ENCODE data around the gene DENND2C. TPM values are rescaled to one million over a fixed set of nuclear protein-coding genes. Genes with fewer than 3 reads are reported as not detected.

Gene DENND2C
- total RNA-seq, 2 donors from 2014 or later: 2.9 to 10.6 TPM

DNA sequence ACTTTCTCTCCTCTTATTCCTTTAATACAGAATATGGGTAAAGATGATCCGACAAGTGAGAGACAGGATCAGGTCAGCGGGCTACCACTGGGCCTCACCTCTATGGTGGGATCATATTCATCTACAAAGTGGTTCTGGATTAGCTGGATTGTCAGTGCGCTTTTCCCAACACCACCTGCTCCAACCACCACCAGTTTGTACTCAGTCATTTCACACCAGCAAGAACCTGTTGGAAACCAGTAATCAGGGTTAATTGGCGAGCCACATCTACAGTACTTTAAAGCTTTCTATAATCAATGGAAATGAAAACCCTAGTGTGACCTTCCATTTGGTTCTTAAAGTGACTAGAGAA is 46.1 kb upstream of the DENND2C start:
- WGBS: 35% methylated on average over 4 of the region's 4 CpGs
- H3K4me1 ChIP-seq (replicated peaks): no peaks in the 10 kb centered on the region

DNA sequence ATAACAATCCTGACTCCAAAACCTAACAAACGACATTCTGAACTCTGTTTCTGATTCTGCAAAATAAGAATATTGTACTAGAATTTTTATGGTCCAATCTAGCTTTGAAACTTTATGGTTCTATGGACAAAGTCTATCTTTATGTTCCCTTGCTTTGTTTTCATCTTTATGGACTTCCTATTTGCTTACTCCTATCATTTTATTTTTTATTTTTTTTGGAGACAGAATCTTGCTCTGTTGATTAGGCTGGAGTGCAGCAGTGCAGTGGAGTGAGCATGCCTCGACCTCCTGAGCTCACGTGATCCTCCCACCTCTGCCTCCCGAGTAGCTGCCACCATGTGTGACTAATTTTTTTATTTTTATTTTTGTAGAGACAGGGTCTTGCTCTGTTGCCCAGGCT is 43.1 kb upstream of the DENND2C start:
- DNase-seq (ENCODE audit: low spot score): no peak
- Histone ChIP-seq H3K27me3 (replicated peaks; ENCODE audit: insufficient read depth) (no peaks in the 10 kb centered on the region), H3K9me3 (no peaks in the 10 kb centered on the region), H3K4me1 (replicated peaks) (no peaks in the 10 kb centered on the region), H3K27ac (no peak overlapping the region), H3K36me3 (peaks cover 0 to under 1% of the 10 kb centered on the region in 2 donors), H3K4me3 (no peak overlapping the region)
- intact Hi-C loops (cut with DNase I): no loop called here
- no peak for TF ChIP-seq POLR2AphosphoS5 (IDR thresholded peaks at IDR 0.05)
- TF ChIP-seq POLR2A (IDR thresholded peaks at IDR 0.05): no peak
- TF ChIP-seq, protein P1, sequence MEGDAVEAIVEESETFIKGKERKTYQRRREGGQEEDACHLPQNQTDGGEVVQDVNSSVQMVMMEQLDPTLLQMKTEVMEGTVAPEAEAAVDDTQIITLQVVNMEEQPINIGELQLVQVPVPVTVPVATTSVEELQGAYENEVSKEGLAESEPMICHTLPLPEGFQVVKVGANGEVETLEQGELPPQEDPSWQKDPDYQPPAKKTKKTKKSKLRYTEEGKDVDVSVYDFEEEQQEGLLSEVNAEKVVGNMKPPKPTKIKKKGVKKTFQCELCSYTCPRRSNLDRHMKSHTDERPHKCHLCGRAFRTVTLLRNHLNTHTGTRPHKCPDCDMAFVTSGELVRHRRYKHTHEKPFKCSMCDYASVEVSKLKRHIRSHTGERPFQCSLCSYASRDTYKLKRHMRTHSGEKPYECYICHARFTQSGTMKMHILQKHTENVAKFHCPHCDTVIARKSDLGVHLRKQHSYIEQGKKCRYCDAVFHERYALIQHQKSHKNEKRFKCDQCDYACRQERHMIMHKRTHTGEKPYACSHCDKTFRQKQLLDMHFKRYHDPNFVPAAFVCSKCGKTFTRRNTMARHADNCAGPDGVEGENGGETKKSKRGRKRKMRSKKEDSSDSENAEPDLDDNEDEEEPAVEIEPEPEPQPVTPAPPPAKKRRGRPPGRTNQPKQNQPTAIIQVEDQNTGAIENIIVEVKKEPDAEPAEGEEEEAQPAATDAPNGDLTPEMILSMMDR (IDR thresholded peaks at IDR 0.05): no peak
- WGBS: 82% methylated on average over 4 of the region's 4 CpGs

More for the DNA sequence above, 46.1 kb upstream of the DENND2C start:
- H3K27me3 ChIP-seq (replicated peaks; ENCODE audit: insufficient read depth): no peaks in the 10 kb centered on the region
- H3K4me3 ChIP-seq: peak overlapping the region; percentile 73 to 80
- TF ChIP-seq POLR2AphosphoS5 (IDR thresholded peaks at IDR 0.05): no peak
- TF ChIP-seq, protein P1 (IDR thresholded peaks at IDR 0.05): no peak
- no peak for TF ChIP-seq POLR2A (IDR thresholded peaks at IDR 0.05)
- no peaks in the 10 kb centered on the region for H3K9me3 ChIP-seq
- H3K27ac ChIP-seq: peak overlapping the region; percentile 80 to 81
- DNase-seq (ENCODE audit: low spot score): no peak
- peaks cover 0 to 6% of the 10 kb centered on the region in 2 donors for H3K36me3 ChIP-seq
- intact Hi-C loops (cut with DNase I): loop anchor here (2.0 to 5.0 kb wide), 2 partner anchors 41 to 133 kb away; partner anchors contain the start of gene CSDE1

DNA sequence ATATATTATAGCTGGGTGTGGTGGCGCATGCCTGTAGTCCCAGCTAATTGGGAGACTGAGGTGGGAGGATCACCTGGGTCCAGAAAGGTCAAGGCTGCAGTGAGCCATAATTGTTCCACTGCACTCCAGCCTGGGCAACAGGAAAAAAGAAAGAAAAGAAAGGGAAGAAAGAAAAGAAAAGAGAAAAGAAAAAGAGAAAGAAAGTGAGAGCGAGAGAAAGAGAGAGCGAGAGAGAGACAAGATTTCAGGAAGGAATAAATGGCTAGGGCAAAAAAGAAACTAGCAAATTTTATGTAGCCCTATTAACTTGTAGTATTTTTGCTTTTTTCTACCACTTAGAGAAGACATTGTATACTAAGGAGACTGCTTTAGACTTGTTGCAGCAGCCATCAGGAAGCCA is 40.5 kb upstream of the DENND2C start:
- DNase-seq (ENCODE audit: low spot score): no peak

DNA sequence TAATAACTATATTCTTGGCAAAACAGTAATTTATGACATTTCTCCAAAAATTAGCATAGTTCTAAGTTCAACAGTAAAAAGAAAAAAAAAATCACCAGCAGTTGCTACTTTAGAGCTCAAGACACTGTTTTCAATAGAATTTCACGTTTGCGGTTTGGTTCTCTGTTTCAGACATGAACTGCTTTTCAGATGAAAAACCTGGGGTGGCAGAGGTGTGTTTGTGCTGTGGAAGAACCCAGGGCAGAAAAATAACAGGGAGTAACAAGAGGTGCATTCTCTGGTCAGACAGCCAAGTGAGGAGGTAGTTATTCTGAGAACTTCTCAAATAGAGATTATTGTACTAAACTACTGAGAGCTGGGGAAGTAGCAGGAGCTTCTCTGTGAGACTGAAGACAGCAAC is 37.8 kb upstream of the DENND2C start:
- intact Hi-C loops (cut with DNase I): no loop called here
- WGBS: 88% methylated on average over 2 of the region's 2 CpGs
- Histone ChIP-seq H3K9me3 (no peaks in the 10 kb centered on the region), H3K36me3 (peaks cover 0 to 5% of the 10 kb centered on the region in 2 donors), H3K4me3 (no peak overlapping the region), H3K27ac (no peak overlapping the region), H3K27me3 (replicated peaks; ENCODE audit: insufficient read depth) (no peaks in the 10 kb centered on the region), H3K4me1 (replicated peaks) (no peaks in the 10 kb centered on the region)
- DNase-seq (ENCODE audit: low spot score): no peak
- TF ChIP-seq, protein P1 (IDR thresholded peaks at IDR 0.05): no peak
- no peak for TF ChIP-seq POLR2A (IDR thresholded peaks at IDR 0.05)
- TF ChIP-seq POLR2AphosphoS5 (IDR thresholded peaks at IDR 0.05): no peak

More for the DNA sequence above, 40.5 kb upstream of the DENND2C start:
- no peak overlapping the region for H3K27ac ChIP-seq
- 91% methylated on average over 3 of the region's 3 CpGs for WGBS
- H3K27me3 ChIP-seq (replicated peaks; ENCODE audit: insufficient read depth): no peaks in the 10 kb centered on the region
- no peaks in the 10 kb centered on the region for H3K4me1 ChIP-seq (replicated peaks)
- no peak for TF ChIP-seq POLR2A (IDR thresholded peaks at IDR 0.05)
- TF ChIP-seq POLR2AphosphoS5 (IDR thresholded peaks at IDR 0.05): no peak
- TF ChIP-seq, protein P1 (IDR thresholded peaks at IDR 0.05): no peak
- H3K36me3 ChIP-seq: peaks cover 0 to 5% of the 10 kb centered on the region in 2 donors
- no peaks in the 10 kb centered on the region for H3K9me3 ChIP-seq
- intact Hi-C loops (cut with DNase I): no loop called here
- H3K4me3 ChIP-seq: no peak overlapping the region

DNA sequence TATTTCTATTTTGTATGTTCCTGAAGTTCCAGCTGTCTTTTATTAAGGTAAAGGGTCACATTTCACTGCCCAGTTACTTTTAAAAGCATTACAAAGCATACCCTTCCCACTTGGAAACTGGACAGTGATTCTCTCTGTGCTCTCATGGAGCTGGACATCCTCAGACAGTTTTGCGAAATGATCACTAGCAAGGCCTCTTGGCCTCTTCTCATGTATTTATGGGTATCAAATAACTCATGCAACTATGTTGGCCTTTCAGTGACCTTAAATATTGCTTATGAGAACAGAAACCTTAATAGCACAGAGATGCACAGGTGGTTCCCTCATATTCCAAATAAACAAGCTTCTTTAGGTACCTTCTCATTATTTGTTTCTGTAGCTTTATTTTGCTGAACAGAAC is 33.4 kb upstream of the DENND2C start:
- Histone ChIP-seq H3K27ac (no peak overlapping the region), H3K36me3 (peaks cover 0 to 5% of the 10 kb centered on the region in 2 donors), H3K27me3 (replicated peaks; ENCODE audit: insufficient read depth) (no peaks in the 10 kb centered on the region), H3K9me3 (no peaks in the 10 kb centered on the region), H3K4me1 (replicated peaks) (no peaks in the 10 kb centered on the region), H3K4me3 (no peak overlapping the region)
- 84% methylated on average over 1 of the region's 1 CpG for WGBS
- TF ChIP-seq POLR2A (IDR thresholded peaks at IDR 0.05) (no peak), POLR2AphosphoS5 (IDR thresholded peaks at IDR 0.05) (no peak)
- TF ChIP-seq, protein P1 (IDR thresholded peaks at IDR 0.05): no peak
- no peak for DNase-seq (ENCODE audit: low spot score)
- intact Hi-C loops (cut with DNase I): no loop called here

All from prostate gland (tissue), 2 donors.